ENCODE data around the gene NIN.
"Not testable (repeated sequence)": the region's sequence is repeated elsewhere in the genome, so short reads cannot be mapped to it uniquely, and the experiment has no call there.

Gene NIN

DNA sequence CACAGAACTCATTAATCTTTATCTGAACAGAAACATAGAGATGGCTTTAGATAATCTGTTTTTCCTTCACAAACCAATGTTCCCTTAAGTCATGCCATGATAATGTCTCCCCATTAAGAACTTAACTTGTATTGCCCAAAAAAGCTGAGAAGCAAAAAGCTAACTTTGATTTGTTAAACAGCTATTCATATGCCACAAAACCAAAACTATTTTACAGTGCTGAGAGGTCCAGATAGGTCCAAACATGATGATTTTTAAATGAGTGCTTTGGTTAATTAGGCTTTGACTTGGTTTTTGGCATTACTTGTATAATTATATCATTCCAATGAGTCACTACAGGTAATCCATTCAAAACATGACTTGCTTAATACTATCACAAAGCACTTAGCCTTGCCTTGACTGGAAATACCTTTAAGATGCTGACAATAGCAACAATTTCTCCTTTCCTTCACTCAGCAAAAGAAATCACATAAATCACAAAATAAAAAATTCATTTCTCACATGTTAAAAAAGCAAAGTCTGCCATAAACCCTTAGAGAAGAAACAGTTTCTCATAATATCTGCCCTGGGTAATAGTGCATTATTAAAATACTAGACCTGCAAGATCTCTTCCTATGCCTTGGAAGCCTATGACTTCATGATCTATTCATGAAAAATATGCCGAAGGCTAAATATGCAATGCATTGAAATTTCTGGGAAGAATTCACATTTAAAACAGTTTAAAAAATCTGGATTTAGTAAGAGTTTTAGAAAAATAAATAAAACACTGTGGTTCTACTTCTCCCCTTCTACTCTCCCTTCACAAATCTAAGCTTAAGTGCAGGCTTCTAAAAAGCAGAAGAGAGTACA lies 110.8 kb downstream of the NIN start:
- in situ Hi-C loops (cut with HindIII; ENCODE audit: low sequenced_read_pairs): no loop called here

- in situ Hi-C loops (cut with HindIII; ENCODE audit: low sequenced_read_pairs): no loop called here
Observed at GRCh38 chr14:50718949-50719348, 112.0 kb downstream of the NIN start.

GRCh38 chr14:50717811-50718210 lies 113.2 kb downstream of the NIN start:
- in situ Hi-C loops (cut with HindIII; ENCODE audit: low sequenced_read_pairs): no loop called here

DNA sequence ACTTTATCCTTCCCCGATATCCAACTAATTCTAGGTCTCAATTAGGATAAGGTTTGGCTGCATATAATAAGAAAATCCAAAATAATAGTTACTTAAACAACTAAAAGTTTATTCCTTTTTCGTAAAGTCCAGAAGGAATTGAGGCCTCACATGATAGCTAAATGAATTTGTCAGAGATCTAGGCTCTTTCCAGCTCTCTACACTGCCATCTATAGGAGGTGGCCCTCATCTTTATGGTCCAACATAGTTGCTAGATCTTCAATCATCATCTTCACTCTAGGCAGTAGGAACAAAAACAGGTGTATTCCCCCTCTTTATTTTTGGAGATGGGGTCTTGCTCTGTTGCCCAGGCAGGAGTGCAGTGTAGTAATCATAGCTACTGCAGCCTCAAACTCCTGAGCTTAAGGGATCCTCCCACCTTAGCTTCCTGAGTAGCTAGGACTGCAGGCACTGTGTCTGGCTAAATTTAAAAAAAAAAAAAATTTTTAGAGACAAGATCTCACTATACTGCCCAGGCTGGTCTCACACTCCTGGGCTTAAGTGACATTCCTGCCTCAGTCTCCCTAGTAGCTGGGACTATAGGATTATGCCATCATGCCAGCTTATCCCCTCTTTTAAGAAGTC lies 116.4 kb downstream of the NIN start:
- in situ Hi-C loops (cut with HindIII; ENCODE audit: low sequenced_read_pairs): loop anchor here (5.0 kb wide), 1 partner anchor 82 kb away; no protein-coding TSS in a partner anchor

DNA sequence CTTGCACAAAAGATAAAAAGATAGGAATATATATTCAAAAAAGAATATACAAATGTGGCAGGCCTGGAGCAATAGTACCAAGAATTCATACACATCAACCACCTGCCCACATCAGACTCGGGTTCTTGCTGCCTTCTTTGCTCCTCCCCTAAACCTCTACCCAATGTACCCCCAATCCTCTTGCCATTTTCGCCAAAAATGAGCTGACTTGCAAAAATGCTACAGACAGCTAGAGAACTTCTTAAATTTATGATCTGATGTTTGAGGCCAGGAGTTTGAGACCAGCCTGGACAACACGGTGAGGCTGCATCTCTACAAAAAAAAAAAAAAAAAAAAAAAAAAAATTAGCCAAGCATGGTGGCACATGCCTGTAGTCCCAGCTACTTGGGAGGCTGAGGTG lies 119.9 kb downstream of the NIN start:
- in situ Hi-C loops (cut with HindIII; ENCODE audit: low sequenced_read_pairs): loop anchor here (5.0 kb wide), 1 partner anchor 79 kb away; no protein-coding TSS in a partner anchor

DNA sequence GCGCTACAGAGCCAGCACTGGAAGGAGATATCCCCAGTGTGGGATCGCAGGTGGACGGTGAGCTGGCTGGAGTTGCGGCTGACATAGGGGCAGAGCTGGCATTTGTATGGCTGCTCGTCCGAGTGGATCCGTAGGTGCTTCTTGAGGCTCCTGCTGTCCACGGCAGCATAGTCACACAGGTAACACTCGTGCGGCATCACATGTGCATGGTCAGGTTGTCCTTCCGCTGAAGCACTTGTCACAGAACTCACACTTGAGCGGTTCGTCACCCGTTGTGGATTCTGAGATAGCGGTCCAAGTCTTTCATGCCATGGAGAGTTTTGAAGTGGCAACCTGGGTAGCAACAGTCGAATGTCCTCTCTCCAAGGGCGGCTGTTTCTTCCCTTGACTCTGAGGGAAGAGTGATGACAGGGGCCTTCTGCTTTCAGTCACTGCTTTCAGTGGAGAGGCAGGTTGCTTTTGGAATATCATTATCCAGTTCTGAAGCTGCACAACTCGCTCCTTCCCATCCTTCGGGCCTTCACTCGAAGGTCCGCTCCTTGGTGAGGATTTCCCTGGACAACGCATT lies 125.9 kb downstream of the NIN start:
- in situ Hi-C loops (cut with HindIII; ENCODE audit: low sequenced_read_pairs): no loop called here

DNA sequence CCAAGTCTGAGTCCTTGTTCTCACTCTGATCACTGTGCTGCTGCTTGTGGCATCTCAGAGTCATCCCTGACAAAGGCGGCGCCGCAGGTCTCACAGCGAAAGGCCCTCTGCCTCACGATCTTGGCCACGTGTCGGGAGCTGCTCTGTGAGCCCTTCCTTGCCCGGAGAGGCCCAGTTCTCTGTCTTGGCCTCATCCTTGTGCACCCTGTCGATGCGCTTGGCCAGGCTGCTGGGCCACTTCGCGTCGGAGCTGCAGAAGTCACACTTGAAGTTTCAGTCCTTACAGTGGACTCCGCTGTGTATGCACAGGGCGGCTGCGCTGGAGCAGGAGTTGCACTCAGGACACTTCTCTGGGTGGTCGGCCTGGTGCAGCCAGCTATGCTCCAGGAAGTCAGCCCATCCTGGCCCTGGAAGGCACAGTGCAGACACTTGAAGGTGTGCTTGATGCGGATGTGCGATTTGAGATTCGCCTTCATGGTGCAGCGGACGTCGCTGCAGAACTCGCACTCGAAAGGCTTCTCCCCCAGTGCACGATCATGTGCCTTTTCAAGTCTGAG lies 126.4 kb downstream of the NIN start:
- in situ Hi-C loops (cut with HindIII; ENCODE audit: low sequenced_read_pairs): no loop called here

GRCh38 chr14:50697659-50698290 lies 133.2 kb downstream of the NIN start:
- in situ Hi-C loops (cut with HindIII; ENCODE audit: low sequenced_read_pairs): no loop called here

GRCh38 chr14:50694260-50694659 lies 136.7 kb downstream of the NIN start:
- in situ Hi-C loops (cut with HindIII; ENCODE audit: low sequenced_read_pairs): not testable (repeated sequence)

GRCh38 chr14:50688875-50689274 lies 142.1 kb downstream of the NIN start:
- in situ Hi-C loops (cut with HindIII; ENCODE audit: low sequenced_read_pairs): no loop called here

DNA sequence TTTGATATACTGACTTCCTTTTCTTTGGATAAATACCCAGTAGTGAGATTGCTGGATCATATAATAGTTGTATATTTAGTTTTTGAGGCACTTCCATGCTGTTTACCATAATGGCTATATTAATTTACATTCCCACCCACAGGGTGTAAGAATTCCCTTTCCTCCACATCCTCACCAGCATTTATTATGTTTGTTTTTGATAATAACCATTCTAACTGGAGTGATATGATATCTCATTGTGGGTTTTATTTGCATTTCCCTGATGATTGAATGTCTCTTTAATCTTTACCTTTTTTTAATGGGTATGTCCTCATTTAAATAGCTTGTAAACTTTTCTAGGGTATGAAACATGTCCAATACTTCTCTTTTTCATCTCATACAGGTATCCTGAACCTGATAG lies 151.3 kb downstream of the NIN start:
- in situ Hi-C loops (cut with HindIII; ENCODE audit: low sequenced_read_pairs): no loop called here

DNA sequence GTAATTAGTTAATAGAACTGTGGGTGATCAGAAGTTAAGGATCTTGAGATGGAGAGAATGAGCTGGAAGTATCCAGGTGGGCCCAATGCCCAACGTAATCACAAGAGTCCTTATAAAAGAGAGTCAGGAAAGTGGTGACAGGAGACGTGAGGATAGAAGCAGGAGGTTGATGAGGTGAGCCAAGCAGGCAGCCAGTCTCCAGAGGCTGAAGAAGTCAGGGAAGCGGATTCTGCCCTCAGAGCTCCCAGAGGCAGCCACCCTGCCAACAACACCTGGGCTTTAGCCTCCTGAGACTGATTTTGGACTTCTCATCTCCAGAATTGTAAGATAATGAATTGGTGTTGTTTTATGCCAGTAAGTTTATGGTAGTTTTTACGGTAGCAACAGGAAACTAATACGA lies 152.8 kb downstream of the NIN start:
- in situ Hi-C loops (cut with HindIII; ENCODE audit: low sequenced_read_pairs): no loop called here

- in situ Hi-C loops (cut with HindIII; ENCODE audit: low sequenced_read_pairs): no loop called here
Observed at GRCh38 chr14:50677527-50678063, 153.4 kb downstream of the NIN start.

GRCh38 chr14:50676814-50677516 lies 154.0 kb downstream of the NIN start:
- in situ Hi-C loops (cut with HindIII; ENCODE audit: low sequenced_read_pairs): no loop called here

DNA sequence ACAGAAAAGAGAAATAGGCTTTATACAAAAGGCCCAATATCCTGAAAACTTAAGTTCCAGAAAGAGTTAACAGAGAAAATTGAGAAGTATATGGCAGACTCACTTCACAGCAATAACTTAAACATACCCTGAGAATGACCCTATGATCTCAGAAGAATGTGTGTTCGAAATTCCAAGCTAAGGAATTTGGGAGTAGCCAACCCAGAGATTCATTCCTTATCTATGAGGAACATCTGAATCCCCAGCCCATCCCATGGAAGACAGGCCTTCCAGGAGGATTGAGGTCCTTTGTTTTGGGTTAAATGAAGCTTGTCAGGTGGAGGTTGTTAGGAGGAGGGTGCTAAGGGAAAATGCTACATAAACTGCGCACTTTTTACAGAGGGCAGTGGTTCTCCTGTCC lies 155.4 kb downstream of the NIN start:
- in situ Hi-C loops (cut with HindIII; ENCODE audit: low sequenced_read_pairs): no loop called here

- in situ Hi-C loops (cut with HindIII; ENCODE audit: low sequenced_read_pairs): no loop called here
Observed at GRCh38 chr14:50670866-50671256, 160.1 kb downstream of the NIN start.

DNA sequence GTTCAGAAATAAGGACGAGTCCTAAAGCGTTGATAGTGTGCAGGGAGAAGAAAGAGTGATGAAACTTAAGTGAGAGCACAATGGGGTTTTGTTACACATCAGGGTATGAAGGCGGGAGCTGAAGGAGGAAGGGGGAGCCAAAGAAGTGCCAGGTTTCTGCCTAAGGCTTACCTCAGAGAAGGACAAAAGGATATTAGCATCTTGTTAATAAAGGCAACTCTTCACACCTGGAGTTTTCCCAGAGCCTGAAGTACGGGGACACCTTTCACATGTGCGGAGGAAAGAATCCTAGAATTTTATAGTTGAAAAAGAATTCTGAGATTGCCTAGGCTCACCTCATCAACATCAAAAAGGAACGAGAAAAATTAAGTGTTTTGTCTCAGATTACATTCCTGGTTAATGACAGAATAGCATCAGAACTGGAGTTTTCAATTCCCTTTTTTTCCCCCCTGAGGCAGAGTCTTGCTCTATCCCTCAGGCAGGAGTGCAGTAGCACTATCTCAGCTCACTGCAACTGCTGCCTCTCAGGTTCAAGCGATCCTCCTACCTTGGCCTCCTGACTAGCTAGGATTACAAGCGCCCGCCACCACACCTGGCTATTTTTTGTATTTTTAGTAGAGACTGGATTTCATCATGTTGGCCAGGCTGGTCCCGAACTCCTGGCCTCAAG lies 160.6 kb downstream of the NIN start:
- in situ Hi-C loops (cut with HindIII; ENCODE audit: low sequenced_read_pairs): no loop called here
